ENCODE measurements around the gene CYP46A1. TPM values are rescaled to one million over a fixed set of nuclear protein-coding genes. Genes with fewer than 3 reads are reported as not detected.

Gene CYP46A1
- total RNA-seq, 4 donors from 2014 or later: 0.04 to 1.1 TPM; not detected in 2

DNA sequence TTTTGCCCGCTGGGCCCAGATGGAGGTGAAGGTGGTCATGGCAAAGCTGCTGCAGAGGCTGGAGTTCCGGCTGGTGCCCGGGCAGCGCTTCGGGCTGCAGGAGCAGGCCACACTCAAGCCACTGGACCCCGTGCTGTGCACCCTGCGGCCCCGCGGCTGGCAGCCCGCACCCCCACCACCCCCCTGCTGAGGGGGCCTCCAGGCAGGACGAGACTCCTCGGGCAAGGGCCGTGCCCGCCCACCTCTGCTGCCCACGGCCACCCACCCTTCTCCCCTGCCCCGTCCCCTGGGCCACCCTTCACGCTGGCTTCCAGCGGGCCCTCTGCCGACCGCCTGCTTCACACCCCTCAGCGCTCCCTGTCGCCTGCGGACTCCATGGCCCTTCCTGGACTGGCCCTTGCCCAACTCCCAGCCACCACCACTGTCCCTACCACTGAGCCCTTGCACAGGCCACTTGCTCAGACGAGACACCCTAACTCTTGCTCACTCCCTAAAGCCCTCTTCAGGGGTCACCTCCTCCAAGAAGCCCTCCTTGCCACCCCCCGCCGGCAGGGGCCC lies 42.5 kb downstream of the CYP46A1 start:
- Histone ChIP-seq H3K27me3 (peaks cover 0 to 64% (median 0%) of the 10 kb centered on the region in 4 donors), H3K9me3 (no peaks in the 10 kb centered on the region), H3K4me3 (no peak overlapping the region), H3K27ac (no peak overlapping the region), H3K4me1 (peaks cover 6 to 21% (median 13%) of the 10 kb centered on the region in 3 donors), H3K36me3 (no peaks in the 10 kb centered on the region)
- no peak for TF ChIP-seq POLR2A (IDR thresholded peaks at IDR 0.05)
- TF ChIP-seq, protein P1, sequence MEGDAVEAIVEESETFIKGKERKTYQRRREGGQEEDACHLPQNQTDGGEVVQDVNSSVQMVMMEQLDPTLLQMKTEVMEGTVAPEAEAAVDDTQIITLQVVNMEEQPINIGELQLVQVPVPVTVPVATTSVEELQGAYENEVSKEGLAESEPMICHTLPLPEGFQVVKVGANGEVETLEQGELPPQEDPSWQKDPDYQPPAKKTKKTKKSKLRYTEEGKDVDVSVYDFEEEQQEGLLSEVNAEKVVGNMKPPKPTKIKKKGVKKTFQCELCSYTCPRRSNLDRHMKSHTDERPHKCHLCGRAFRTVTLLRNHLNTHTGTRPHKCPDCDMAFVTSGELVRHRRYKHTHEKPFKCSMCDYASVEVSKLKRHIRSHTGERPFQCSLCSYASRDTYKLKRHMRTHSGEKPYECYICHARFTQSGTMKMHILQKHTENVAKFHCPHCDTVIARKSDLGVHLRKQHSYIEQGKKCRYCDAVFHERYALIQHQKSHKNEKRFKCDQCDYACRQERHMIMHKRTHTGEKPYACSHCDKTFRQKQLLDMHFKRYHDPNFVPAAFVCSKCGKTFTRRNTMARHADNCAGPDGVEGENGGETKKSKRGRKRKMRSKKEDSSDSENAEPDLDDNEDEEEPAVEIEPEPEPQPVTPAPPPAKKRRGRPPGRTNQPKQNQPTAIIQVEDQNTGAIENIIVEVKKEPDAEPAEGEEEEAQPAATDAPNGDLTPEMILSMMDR (IDR thresholded peaks at IDR 0.05): no peak
- intact Hi-C loops (cut with DNase I): no loop called here
- no peak for DNase-seq
- 81 to 87% methylated on average over 12 to 22 of the region's 26 CpGs for WGBS, 2 donors

DNA sequence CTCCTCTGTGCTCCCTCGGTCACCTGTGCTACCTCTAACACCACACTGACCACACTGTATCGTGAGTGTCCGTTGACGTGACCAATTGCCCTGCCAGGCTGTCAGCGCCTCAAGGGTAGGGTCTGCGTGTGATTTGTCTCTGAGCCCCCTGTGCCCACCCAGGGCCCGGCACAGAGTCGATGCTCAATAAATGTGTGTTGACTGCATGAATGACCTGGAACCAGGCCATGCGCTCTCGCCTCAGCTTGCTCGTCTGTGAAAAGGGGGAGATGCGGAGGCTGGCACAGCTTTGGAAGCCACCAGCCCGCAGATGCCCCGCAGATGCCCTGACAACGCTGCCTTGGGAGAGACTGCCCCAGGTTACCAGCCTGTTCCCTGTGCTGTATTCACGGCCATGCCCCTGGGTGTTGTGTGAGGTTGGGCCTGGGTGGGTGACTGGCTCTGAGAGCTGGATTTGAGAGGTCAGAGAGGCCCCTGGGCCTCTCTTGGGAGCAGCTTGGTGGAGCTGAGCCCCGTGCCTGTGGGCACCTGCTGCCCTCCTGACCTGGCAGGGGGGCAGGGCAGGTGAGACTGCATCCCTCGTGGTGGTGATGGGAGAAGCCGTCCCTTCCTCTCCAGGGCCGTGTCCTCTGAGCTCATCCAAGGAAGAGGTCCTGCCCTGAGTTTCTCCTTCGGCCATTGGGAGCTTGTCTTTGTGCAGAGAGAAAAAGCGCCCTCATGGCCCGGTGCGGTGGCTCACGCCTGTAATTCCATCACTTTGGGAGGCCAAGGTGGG lies 43.2 kb downstream of the CYP46A1 start:
- DNase-seq: no peak
- H3K9me3 ChIP-seq: no peaks in the 10 kb centered on the region
- H3K27ac ChIP-seq: no peak overlapping the region
- intact Hi-C loops (cut with DNase I): no loop called here
- H3K4me3 ChIP-seq: no peak overlapping the region
- no peaks in the 10 kb centered on the region for H3K36me3 ChIP-seq
- peaks cover 6 to 27% (median 13%) of the 10 kb centered on the region in 3 donors for H3K4me1 ChIP-seq
- peaks cover 0 to 70% (median 0%) of the 10 kb centered on the region in 4 donors for H3K27me3 ChIP-seq
- WGBS, 2 donors: 67 to 93% methylated on average over 5 to 13 of the region's 25 CpGs
- TF ChIP-seq, protein P1 (IDR thresholded peaks at IDR 0.05): no peak
- no peak for TF ChIP-seq POLR2A (IDR thresholded peaks at IDR 0.05)

DNA sequence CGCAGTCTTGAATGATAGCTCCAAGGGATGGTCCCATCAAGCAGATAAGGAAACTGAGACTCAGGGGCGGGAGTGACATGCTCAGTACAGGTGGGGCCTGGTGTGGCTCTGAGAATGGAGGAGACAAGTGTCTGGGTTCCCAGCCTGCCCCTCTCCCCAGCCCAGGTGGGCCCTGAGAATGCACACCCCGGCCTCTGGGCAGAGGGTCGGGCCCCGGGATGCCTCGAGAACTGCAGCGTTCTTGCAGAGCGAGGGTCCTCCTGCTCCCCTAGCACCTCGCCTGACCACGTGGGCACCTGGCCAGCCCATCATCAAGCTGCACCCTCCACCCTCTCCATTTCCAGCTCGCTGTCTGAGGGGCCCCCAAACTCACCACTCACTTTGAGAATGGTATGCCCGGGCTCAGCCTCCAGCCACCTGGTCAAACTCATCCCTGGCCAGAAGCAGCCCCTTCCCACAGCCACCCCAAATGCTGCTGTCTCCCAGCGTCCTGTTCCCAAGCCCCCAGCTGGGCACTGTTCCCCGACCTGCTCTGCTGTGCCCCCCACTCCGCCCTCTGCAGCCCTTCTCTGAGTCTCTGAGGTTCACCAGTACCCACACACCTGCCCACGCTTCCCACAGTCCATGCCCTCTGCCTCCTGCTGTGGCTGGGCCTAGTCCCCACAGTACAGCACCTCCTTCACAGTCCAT lies 44.3 kb downstream of the CYP46A1 start:
- Histone ChIP-seq H3K4me3 (no peak overlapping the region), H3K27ac (no peak overlapping the region), H3K36me3 (no peaks in the 10 kb centered on the region), H3K27me3 (peaks cover 0 to 72% (median 0%) of the 10 kb centered on the region in 4 donors), H3K4me1 (peaks cover 6 to 34% (median 13%) of the 10 kb centered on the region in 3 donors), H3K9me3 (no peaks in the 10 kb centered on the region)
- intact Hi-C loops (cut with DNase I): no loop called here
- 81 to 100% methylated on average over 1 to 12 of the region's 16 CpGs for whole genome bisulfite sequencing, 2 donors
- TF ChIP-seq, protein P1 (IDR thresholded peaks at IDR 0.05): no peak
- no peak for TF ChIP-seq POLR2A (IDR thresholded peaks at IDR 0.05)
- DNase-seq: no peak

DNA sequence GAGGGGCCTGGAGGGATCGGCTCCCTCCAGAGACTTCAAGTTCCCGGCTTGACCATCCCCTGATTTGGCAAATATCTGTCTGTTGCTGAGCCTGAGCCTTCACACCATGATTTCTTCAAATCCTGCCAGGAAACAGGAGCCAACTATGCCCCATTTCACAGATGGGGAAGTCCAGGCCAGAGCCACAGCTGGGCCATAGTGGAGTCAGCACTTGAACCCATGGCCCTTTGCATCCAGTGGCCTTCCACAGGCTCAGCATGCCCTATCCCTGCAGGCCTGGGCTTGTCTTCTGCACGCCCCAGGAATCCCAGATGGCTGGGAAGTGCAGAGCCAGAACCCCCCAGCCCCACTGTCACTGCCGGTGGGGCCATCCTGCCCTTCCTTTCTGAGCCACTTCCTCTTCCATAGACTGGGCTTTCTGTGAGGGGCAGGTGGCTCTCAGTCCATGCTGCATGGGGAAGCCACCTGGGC lies 44.9 kb downstream of the CYP46A1 start:
- 40 to 100% methylated on average over 1 to 2 of the region's 4 CpGs for WGBS, 2 donors
- TF ChIP-seq POLR2A (IDR thresholded peaks at IDR 0.05): no peak
- TF ChIP-seq, protein P1 (IDR thresholded peaks at IDR 0.05): no peak
- no peak overlapping the region for H3K4me3 ChIP-seq
- peaks cover 0 to 79% (median 0%) of the 10 kb centered on the region in 4 donors for H3K27me3 ChIP-seq
- H3K4me1 ChIP-seq: peaks cover 6 to 40% (median 13%) of the 10 kb centered on the region in 3 donors
- intact Hi-C loops (cut with DNase I): no loop called here
- no peaks in the 10 kb centered on the region for H3K36me3 ChIP-seq
- no peak overlapping the region for H3K27ac ChIP-seq
- no peak for DNase-seq
- H3K9me3 ChIP-seq: no peaks in the 10 kb centered on the region
